ENCODE results near the gene GJB2.

- TF ChIP-seq, protein P1, sequence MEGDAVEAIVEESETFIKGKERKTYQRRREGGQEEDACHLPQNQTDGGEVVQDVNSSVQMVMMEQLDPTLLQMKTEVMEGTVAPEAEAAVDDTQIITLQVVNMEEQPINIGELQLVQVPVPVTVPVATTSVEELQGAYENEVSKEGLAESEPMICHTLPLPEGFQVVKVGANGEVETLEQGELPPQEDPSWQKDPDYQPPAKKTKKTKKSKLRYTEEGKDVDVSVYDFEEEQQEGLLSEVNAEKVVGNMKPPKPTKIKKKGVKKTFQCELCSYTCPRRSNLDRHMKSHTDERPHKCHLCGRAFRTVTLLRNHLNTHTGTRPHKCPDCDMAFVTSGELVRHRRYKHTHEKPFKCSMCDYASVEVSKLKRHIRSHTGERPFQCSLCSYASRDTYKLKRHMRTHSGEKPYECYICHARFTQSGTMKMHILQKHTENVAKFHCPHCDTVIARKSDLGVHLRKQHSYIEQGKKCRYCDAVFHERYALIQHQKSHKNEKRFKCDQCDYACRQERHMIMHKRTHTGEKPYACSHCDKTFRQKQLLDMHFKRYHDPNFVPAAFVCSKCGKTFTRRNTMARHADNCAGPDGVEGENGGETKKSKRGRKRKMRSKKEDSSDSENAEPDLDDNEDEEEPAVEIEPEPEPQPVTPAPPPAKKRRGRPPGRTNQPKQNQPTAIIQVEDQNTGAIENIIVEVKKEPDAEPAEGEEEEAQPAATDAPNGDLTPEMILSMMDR (optimal IDR thresholded peaks at IDR 0.05 in 1 of 3, IDR thresholded peaks at IDR 0.05 in 1 of 3, conservative IDR thresholded peaks at IDR 0.05 in 1 of 3; ENCODE audit: extremely low read depth in 1 of 3, insufficient read depth in 2 of 3, low read length in 3 of 3) = peak in 1 of 3 experiments; percentile 42
- peak; percentile 66 for TF ChIP-seq EZH2 (IDR thresholded peaks at IDR 0.05; ENCODE audit: low read length)
Measured at GRCh38 chr13:20231839-20232555, 39.3 kb upstream of the GJB2 start, which contains the start of gene GJB6.
